HUES48 (cell line): ENCODE measurements around the gene SNX6.
"Not testable (repeated sequence)": the region's sequence is repeated elsewhere in the genome, so short reads cannot be mapped to it uniquely, and the experiment has no call there.

ENCODE experiments used
- H3K27ac ChIP-seq: one replicate; pipeline ENCODE4 v1.7.0; 2013; ENCODE audit warnings: low read depth, low read length, inconsistent platforms
- H3K27me3 ChIP-seq: 2 replicates; pipeline ENCODE4 v1.6.1; 2013; ENCODE audit warnings: mild to moderate bottlenecking, low read length; ENCODE audit not compliant: control insufficient read depth, insufficient read depth
- H3K36me3 ChIP-seq: 2 replicates; pipeline ENCODE4 v1.6.1; 2013; ENCODE audit warnings: low read length; ENCODE audit not compliant: control insufficient read depth, insufficient read depth
- H3K4me1 ChIP-seq: 2 replicates; pipeline ENCODE4 v1.6.1; 2013; ENCODE audit warnings: mild to moderate bottlenecking, low read length; ENCODE audit not compliant: control insufficient read depth, insufficient read depth
- H3K4me3 ChIP-seq: 2 replicates; pipeline ENCODE4 v1.5.1; 2013; ENCODE audit warnings: mild to moderate bottlenecking, low read depth, low read length
- H3K9ac ChIP-seq: 2 replicates; pipeline ENCODE4 v1.6.1; 2013; ENCODE audit warnings: mild to moderate bottlenecking, low read depth, low read length, moderate library complexity
- H3K9me3 ChIP-seq: 2 replicates; pipeline ENCODE4 v1.6.1; 2013; ENCODE audit warnings: low read length; ENCODE audit not compliant: control insufficient read depth, insufficient read depth

SNX6 gene

GRCh38 chr14:34660796-34661195 is 30.8 kb upstream of the SNX6 start:
- Histone ChIP-seq H3K27me3 (no peaks in the 10 kb centered on the region), H3K4me1 (no peaks in the 10 kb centered on the region), H3K9me3 (no peaks in the 10 kb centered on the region), H3K36me3 (no peaks in the 10 kb centered on the region), H3K9ac (no peak overlapping the region), H3K27ac (no peak overlapping the region), H3K4me3 (no peak overlapping the region)

GRCh38 chr14:34655959-34656358 is 26.0 kb upstream of the SNX6 start:
- Histone ChIP-seq H3K27ac (no peak overlapping the region), H3K9ac (no peak overlapping the region), H3K9me3 (no peaks in the 10 kb centered on the region), H3K27me3 (no peaks in the 10 kb centered on the region), H3K4me3 (no peak overlapping the region), H3K36me3 (no peaks in the 10 kb centered on the region), H3K4me1 (no peaks in the 10 kb centered on the region)

GRCh38 chr14:34653073-34653472 is 23.1 kb upstream of the SNX6 start:
- not testable (repeated sequence) for H3K27ac ChIP-seq, H3K36me3 ChIP-seq, H3K9me3 ChIP-seq, H3K27me3 ChIP-seq, H3K4me3 ChIP-seq, H3K4me1 ChIP-seq, H3K9ac ChIP-seq

GRCh38 chr14:34652348-34652747 is 22.4 kb upstream of the SNX6 start:
- not testable (repeated sequence) for H3K27ac ChIP-seq, H3K27me3 ChIP-seq, H3K9me3 ChIP-seq, H3K4me1 ChIP-seq, H3K4me3 ChIP-seq, H3K9ac ChIP-seq, H3K36me3 ChIP-seq

- Histone ChIP-seq H3K4me1 (no peaks in the 10 kb centered on the region), H3K27me3 (no peaks in the 10 kb centered on the region), H3K36me3 (no peaks in the 10 kb centered on the region), H3K9me3 (no peaks in the 10 kb centered on the region), H3K9ac (no peak overlapping the region), H3K27ac (no peak overlapping the region), H3K4me3 (no peak overlapping the region)
These were observed 21.0 kb upstream of the SNX6 start for GRCh38 chr14:34650786-34651584.

- H3K4me1 ChIP-seq, H3K9me3 ChIP-seq, H3K36me3 ChIP-seq, H3K27me3 ChIP-seq, H3K4me3 ChIP-seq, H3K9ac ChIP-seq, H3K27ac ChIP-seq: not testable (repeated sequence)
These were observed 20.1 kb upstream of the SNX6 start for GRCh38 chr14:34650006-34650405.

GRCh38 chr14:34649344-34649743 is 19.4 kb upstream of the SNX6 start:
- Histone ChIP-seq H3K9me3 (no peaks in the 10 kb centered on the region), H3K9ac (no peak overlapping the region), H3K27ac (no peak overlapping the region), H3K4me1 (no peaks in the 10 kb centered on the region), H3K36me3 (no peaks in the 10 kb centered on the region), H3K4me3 (no peak overlapping the region), H3K27me3 (no peaks in the 10 kb centered on the region)

GRCh38 chr14:34646570-34647255 is 16.8 kb upstream of the SNX6 start:
- Histone ChIP-seq H3K36me3 (no peaks in the 10 kb centered on the region), H3K4me1 (no peaks in the 10 kb centered on the region), H3K27ac (no peak overlapping the region), H3K9me3 (no peaks in the 10 kb centered on the region), H3K4me3 (no peak overlapping the region), H3K27me3 (no peaks in the 10 kb centered on the region), H3K9ac (no peak overlapping the region)

GRCh38 chr14:34643361-34643760 is 13.4 kb upstream of the SNX6 start:
- Histone ChIP-seq H3K4me1 (no peaks in the 10 kb centered on the region), H3K9ac (no peak overlapping the region), H3K9me3 (no peaks in the 10 kb centered on the region), H3K27me3 (no peaks in the 10 kb centered on the region), H3K27ac (no peak overlapping the region), H3K36me3 (no peaks in the 10 kb centered on the region), H3K4me3 (no peak overlapping the region)

- Histone ChIP-seq H3K36me3 (no peaks in the 10 kb centered on the region), H3K4me3 (no peak overlapping the region), H3K27ac (no peak overlapping the region), H3K4me1 (no peaks in the 10 kb centered on the region), H3K9me3 (no peaks in the 10 kb centered on the region), H3K27me3 (no peaks in the 10 kb centered on the region), H3K9ac (no peak overlapping the region)
These were observed 12.6 kb upstream of the SNX6 start for GRCh38 chr14:34642595-34642994.

GRCh38 chr14:34640826-34641225 is 10.9 kb upstream of the SNX6 start:
- H3K4me1 ChIP-seq = no peaks in the 10 kb centered on the region
- H3K36me3 ChIP-seq = no peaks in the 10 kb centered on the region
- H3K27me3 ChIP-seq = no peaks in the 10 kb centered on the region
- no peaks in the 10 kb centered on the region for H3K9me3 ChIP-seq
- no peak overlapping the region for H3K4me3 ChIP-seq
- H3K27ac ChIP-seq = no peak overlapping the region
- no peak overlapping the region for H3K9ac ChIP-seq
